ENCODE data around the gene SOBP.

DNA sequence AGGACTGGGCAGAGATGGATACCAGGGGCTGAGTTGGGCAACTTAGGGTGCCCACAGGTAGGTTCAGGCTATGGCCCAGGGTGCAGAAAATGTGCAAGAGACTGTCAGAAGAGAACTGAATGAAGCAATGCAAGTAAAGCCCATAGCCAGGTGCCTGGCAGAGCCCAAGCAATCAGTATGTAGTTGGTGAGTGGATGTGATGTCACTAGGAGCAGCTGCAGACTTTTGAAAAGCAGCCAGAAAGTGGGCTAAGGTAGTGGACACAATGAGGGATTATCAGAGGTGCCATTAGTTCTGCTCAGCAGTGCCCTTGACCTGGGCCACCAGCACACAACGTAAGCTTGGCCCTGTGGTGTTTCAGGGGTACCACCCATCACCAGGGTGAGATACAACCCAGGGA, 135.3 kb downstream of the SOBP start:
- TF ChIP-seq POLR2A (IDR thresholded peaks at IDR 0.05) (no peak), EP300 (IDR thresholded peaks at IDR 0.05) (no peak), POLR2AphosphoS5 (IDR thresholded peaks at IDR 0.05) (no peak)
- TF ChIP-seq, protein P1, sequence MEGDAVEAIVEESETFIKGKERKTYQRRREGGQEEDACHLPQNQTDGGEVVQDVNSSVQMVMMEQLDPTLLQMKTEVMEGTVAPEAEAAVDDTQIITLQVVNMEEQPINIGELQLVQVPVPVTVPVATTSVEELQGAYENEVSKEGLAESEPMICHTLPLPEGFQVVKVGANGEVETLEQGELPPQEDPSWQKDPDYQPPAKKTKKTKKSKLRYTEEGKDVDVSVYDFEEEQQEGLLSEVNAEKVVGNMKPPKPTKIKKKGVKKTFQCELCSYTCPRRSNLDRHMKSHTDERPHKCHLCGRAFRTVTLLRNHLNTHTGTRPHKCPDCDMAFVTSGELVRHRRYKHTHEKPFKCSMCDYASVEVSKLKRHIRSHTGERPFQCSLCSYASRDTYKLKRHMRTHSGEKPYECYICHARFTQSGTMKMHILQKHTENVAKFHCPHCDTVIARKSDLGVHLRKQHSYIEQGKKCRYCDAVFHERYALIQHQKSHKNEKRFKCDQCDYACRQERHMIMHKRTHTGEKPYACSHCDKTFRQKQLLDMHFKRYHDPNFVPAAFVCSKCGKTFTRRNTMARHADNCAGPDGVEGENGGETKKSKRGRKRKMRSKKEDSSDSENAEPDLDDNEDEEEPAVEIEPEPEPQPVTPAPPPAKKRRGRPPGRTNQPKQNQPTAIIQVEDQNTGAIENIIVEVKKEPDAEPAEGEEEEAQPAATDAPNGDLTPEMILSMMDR (IDR thresholded peaks at IDR 0.05) = no peak
